K562 (cell line): ENCODE results near the gene PTPRT. TPM values are rescaled to one million over a fixed set of nuclear protein-coding genes. Genes with fewer than 3 reads are reported as not detected.

ENCODE experiments used
- ATAC-seq: fragments of 200-7000 bp; cut with Tn5 transposase; 3 replicates; pipeline ENCODE4 v1.9.1; 2020; ENCODE audit warnings: moderate library complexity
- BruUV-seq: library from RNA; stranded (reverse); fragments of 400-500 nt; replicated peaks from 2 replicates; lab custom pipeline; 2021; lab: Mats Ljungman, UMichigan
- CTCF ChIA-PET: fragments of 300-600 bp; formaldehyde crosslinking; extraction: SDS; loops from one replicate; lab custom pipeline; 2021; ENCODE audit warnings: low intra/inter-chr PET ratio; lab: Yijun Ruan, JAX
- POLR2A ChIA-PET: fragments of 300-600, 350-650 bp; sonication (Branson Sonifier 250); formaldehyde crosslinking; extraction: SDS; loops from one replicate; lab custom pipeline; 2021; ENCODE audit warnings: antibody characterized with exemption, inconsistent platforms; lab: Yijun Ruan, JAX
- DNase-seq, 4 experiments: peaks; one replicate each; pipeline versions ENCODE4 v3.0.0 to v3.0.0-alpha.2; 2011 to 2018; ENCODE audit warnings: low spot score in 3 of 4, mixed read lengths in 3 of 4; ENCODE audit errors: extremely low read depth in 1 of 4
- FAIRE-seq: peaks from 2 replicates; lab custom pipeline; 2011; peaks lifted over from hg19 to GRCh38; lab: Jason Lieb, UNC
- H2AFZ ChIP-seq: 2 replicates; pipeline ENCODE4 v1.6.0; 2011; ENCODE audit warnings: low read depth, low read length, control low read depth, inconsistent platforms
- H3K27ac ChIP-seq: fragments of 200-600 bp; 3 replicates; pipeline ENCODE4 v1.8.0; 2011; ENCODE audit warnings: low read depth, mild to moderate bottlenecking, control low read depth, inconsistent platforms, low read length, moderate library complexity, mixed read lengths; ENCODE audit errors: extremely low read depth
- H3K27me3 ChIP-seq, 2 experiments: fragments of 300-600 bp in 1 of 2; 2 replicates in 1 of 2; 3 replicates in 1 of 2; pipeline versions ENCODE4 v1.6.0 to v1.8.0; 2011; ENCODE audit warnings: inconsistent platforms in 2 of 2, low read length in 2 of 2, mild to moderate bottlenecking in 1 of 2, mixed read lengths in 1 of 2, moderate library complexity in 1 of 2; ENCODE audit not compliant: control insufficient read depth in 2 of 2, insufficient read depth in 2 of 2
- H3K36me3 ChIP-seq: fragments of 300-600 bp; 3 replicates; pipeline ENCODE4 v1.8.0; 2011; ENCODE audit warnings: mild to moderate bottlenecking, low read length, inconsistent platforms; ENCODE audit not compliant: control insufficient read depth, insufficient read depth
- H3K4me1 ChIP-seq, 2 experiments: fragments of 200-600 bp in 1 of 2; replicated peaks in 1 of 2; 2 replicates in 1 of 2; 3 replicates in 1 of 2; pipeline versions ENCODE4 v1.5.1 to v1.8.0; 2011; ENCODE audit warnings: inconsistent platforms in 2 of 2, low read length in 2 of 2, mild to moderate bottlenecking in 1 of 2, mixed read lengths in 1 of 2, moderate library complexity in 1 of 2; ENCODE audit not compliant: control insufficient read depth in 2 of 2, insufficient read depth in 2 of 2
- H3K4me2 ChIP-seq: 2 replicates; pipeline ENCODE4 v1.6.1; 2011; ENCODE audit warnings: low read length, control low read depth, inconsistent platforms, mixed read lengths; ENCODE audit not compliant: insufficient read depth
- H3K4me3 ChIP-seq: fragments of 200-600 bp; sonication (generic), shearing (Covaris generic); 2 replicates; pipeline ENCODE4 v1.5.1; 2016; ENCODE audit warnings: control low read depth, inconsistent platforms
- H3K79me2 ChIP-seq: fragments of 200-600 bp; 3 replicates; pipeline ENCODE4 v1.8.0; 2011; ENCODE audit warnings: low read length, inconsistent platforms; ENCODE audit not compliant: control insufficient read depth, insufficient read depth
- H3K9ac ChIP-seq, 2 experiments: 2 replicates each; pipeline versions ENCODE4 v1.6.0 to v1.6.1; 2011; ENCODE audit warnings: low read depth in 2 of 2, low read length in 2 of 2, control low read depth in 1 of 2, inconsistent platforms in 1 of 2, mild to moderate bottlenecking in 1 of 2, mixed read lengths in 1 of 2; ENCODE audit not compliant: insufficient read depth in 1 of 2
- H3K9me1 ChIP-seq: one replicate; pipeline ENCODE4 v1.6.0; 2011; ENCODE audit warnings: inconsistent platforms, mild to moderate bottlenecking, low read length, moderate library complexity; ENCODE audit not compliant: control insufficient read depth, insufficient read depth
- H3K9me3 ChIP-seq: replicated peaks from 2 replicates; pipeline ENCODE4 v1.5.1; 2011; ENCODE audit warnings: low read depth, low read length, inconsistent platforms; ENCODE audit not compliant: control insufficient read depth, insufficient read depth
- H4K20me1 ChIP-seq: replicated peaks from 2 replicates; pipeline ENCODE4 v1.6.1; 2011; ENCODE audit warnings: low read length, inconsistent platforms, mixed read lengths; ENCODE audit not compliant: control insufficient read depth, insufficient read depth
- BCLAF1 ChIP-seq, 2 experiments: fragments of 450-650 bp in 1 of 2; IDR thresholded peaks; 2 replicates each; pipeline ENCODE4 v1.6.1; 2011 to 2017; ENCODE audit warnings: low read depth in 2 of 2, antibody characterized with exemption in 1 of 2, borderline replicate concordance in 1 of 2, low read length in 1 of 2, mild to moderate bottlenecking in 1 of 2, mixed read lengths in 1 of 2; ENCODE audit not compliant: control insufficient read depth in 1 of 2
- C11orf30 ChIP-seq: fragments of 450-650 bp; IDR thresholded peaks from 2 replicates; pipeline ENCODE4 v1.6.1; 2016; ENCODE audit warnings: low read depth, mild to moderate bottlenecking
- GATAD2A ChIP-seq: fragments of 450-650 bp; IDR thresholded peaks from 2 replicates; pipeline ENCODE4 v1.6.1; 2017
- HINFP ChIP-seq: fragments of 450-650 bp; conservative IDR thresholded peaks from 2 replicates; pipeline ENCODE4 v1.6.1; 2016; ENCODE audit warnings: missing genetic modification characterization, low read depth, mild to moderate bottlenecking, control low read depth, missing compliant biosample characterization
- MEF2A ChIP-seq: IDR thresholded peaks from 2 replicates; pipeline ENCODE4 v1.6.1; 2011; ENCODE audit warnings: low read depth, mild to moderate bottlenecking, low read length, moderate library complexity; ENCODE audit not compliant: control insufficient read depth
- NFATC3 ChIP-seq: fragments of 450-650 bp; IDR thresholded peaks from 2 replicates; pipeline ENCODE4 v1.6.1; 2017; ENCODE audit warnings: mild to moderate bottlenecking
- ZBTB26 ChIP-seq: fragments of 450-650 bp; formaldehyde crosslinking; IDR thresholded peaks from 2 replicates; pipeline ENCODE4 v1.4.0; 2022; ENCODE audit warnings: missing genetic modification characterization
- ZNF253 ChIP-seq: fragments of 250-450 bp; sonication (Bioruptor Pico); conservative IDR thresholded peaks from 2 replicates; pipeline ENCODE4 v1.6.1; 2021; ENCODE audit warnings: mild to moderate bottlenecking
- ZNF311 ChIP-seq: fragments of 250-450 bp; sonication (Bioruptor Pico); IDR thresholded peaks from 2 replicates; pipeline ENCODE4 v1.4.0; 2020; ENCODE audit warnings: mild to moderate bottlenecking, moderate library complexity
- ZNF589 ChIP-seq: fragments of 200-800 bp; sonication (Bioruptor generic); IDR thresholded peaks from 2 replicates; pipeline ENCODE4 v1.6.1; 2016; ENCODE audit warnings: low read depth, missing genetic modification characterization, missing compliant biosample characterization
- WGBS: fragments of 100-300 bp; shearing (Covaris generic); methylation state at CpG from one replicate; pipeline ENCODE4 v1.1.6; 2016; ENCODE audit warnings: low coverage, mixed read lengths; ENCODE audit not compliant: insufficient coverage; ENCODE audit errors: missing lambda C conversion rate; 5-methylcytosine and 5-hydroxymethylcytosine counted together
- in situ Hi-C: fragments of 300-500 bp; cut with MboI; formaldehyde crosslinking; loops from 4 replicates; pipeline ENCODE4 v1.15.0; 2018; ENCODE audit warnings: inconsistent platforms, mixed read lengths
- intact Hi-C: fragments of 100-400 bp; cut with micrococcal nuclease; formaldehyde crosslinking; loops from 2 replicates; pipeline ENCODE4 v1.14.2; 2022
- polyA plus RNA-seq, 8 experiments: library from polyadenylated mRNA; depleted of rRNA in 4 of 8; stranded (reverse) in 5 of 8; unstranded in 3 of 8; fragments of >200 nt; fragmentation: Nextera tagmentation in 2 of 8; fragmentation: Illumina TruSeq in 1 of 8; extraction: Ambion mirVana in 2 of 8; extraction: Trizol in 1 of 8; gene quantifications; 2 replicates each; pipeline versions ENCODE4 v1.2.1 to v1.2.3, GENCODE V29; 2011 to 2014; ENCODE audit warnings: inconsistent platforms in 1 of 8, missing spikeins in 1 of 8
- total RNA-seq, 7 experiments: library from RNA; depleted of rRNA in 6 of 7; stranded (reverse); fragments of >200 nt in 6 of 7; fragmentation: Illumina TruSeq in 2 of 7; extraction: Trizol in 2 of 7; gene quantifications; 2 replicates each; pipeline versions ENCODE4 v1.2.1 to v1.2.3, GENCODE V29; 2011 to 2021; ENCODE audit warnings: low replicate concordance in 1 of 7

PTPRT gene
- total and polyA plus RNA-seq, 9 of the 15 experiments (the other 6 are each of a cell fraction or from before 2014, with no cell fraction given), result not detected

GRCh38 chr20:42214074-42214473 is 975.6 kb downstream of the PTPRT start:
- ATAC-seq (no peak), DNase-seq (no peak), FAIRE-seq (no peak)
- WGBS, result 0% methylated on average over 2 of the region's 2 CpGs
- H4K20me1 ChIP-seq, result no peaks in the 10 kb centered on the region
- H2AFZ ChIP-seq, result no peak overlapping the region
- H3K9ac ChIP-seq, result no peak overlapping the region
- in situ Hi-C loops, result no loop called here
- CTCF ChIA-PET, result no interaction called here
- no peak overlapping the region for H3K4me3 ChIP-seq
- no peak overlapping the region for H3K27ac ChIP-seq
- no TSS peak for BruUV-seq
- H3K9me1 ChIP-seq, result no peaks in the 10 kb centered on the region
- no peaks in the 10 kb centered on the region for H3K36me3 ChIP-seq
- POLR2A ChIA-PET, result no interaction called here
- H3K4me2 ChIP-seq, result no peak overlapping the region
- TF ChIP-seq HINFP (tag) (no peak), GATAD2A (no peak), ZNF311 (no peak), NFATC3 (no peak), ZBTB26 (CRISPR knock-in tag) (no peak), ZNF253 (CRISPR knock-in tag) (no peak), BCLAF1 (IDR thresholded peaks at IDR 0.05; ENCODE audit: borderline replicate concordance in 1 of 2, control insufficient read depth in 1 of 2, low read depth in 2 of 2, low read length in 1 of 2) (no peak), ZNF589 (no peak), MEF2A (no peak), C11orf30 (no peak)
- H3K9me3 ChIP-seq, result no peaks in the 10 kb centered on the region
- H3K4me1 ChIP-seq, result no peaks in the 10 kb centered on the region
- intact Hi-C loops, result no loop called here
- H3K27me3 ChIP-seq, result no peaks in the 10 kb centered on the region
- H3K79me2 ChIP-seq, result no peaks in the 10 kb centered on the region
